ENCODE measurements around the gene SLC7A7. TPM values are rescaled to one million over a fixed set of nuclear protein-coding genes. Genes with fewer than 3 reads are reported as not detected.

SLC7A7 gene
- total and polyA plus RNA-seq, 9 of the 15 experiments (the other 6 are each of a cell fraction or from before 2014, with no cell fraction given): 0.07 to 0.68 (median 0.41) TPM

GRCh38 chr14:22829661-22830442, 14.6 kb upstream of the SLC7A7 start, which contains the start of gene MRPL52:
Gene MRPL52 (plus strand): TSS chr14:22829887. CDS start chr14:22829913, 26 bp downstream.
- Histone ChIP-seq H4K20me1 (replicated peaks; ENCODE audit: control insufficient read depth, insufficient read depth, low read length) (no peaks in the 10 kb centered on the region), H3K9ac (ENCODE audit: insufficient read depth in 1 of 2, low read depth in 2 of 2, low read length in 2 of 2) (peak within 1 kb of the TSS; percentile 96 to 98), H2AFZ (ENCODE audit: low read depth, low read length) (peak within 1 kb of the TSS; percentile 98), H3K4me3 (peak within 1 kb of the TSS; percentile 90), H3K27ac (ENCODE audit: extremely low read depth, low read depth, low read length) (peak within 1 kb of the TSS; percentile 95), H3K4me2 (ENCODE audit: insufficient read depth, low read length) (peak within 1 kb of the TSS; percentile 88), H3K4me1 (replicated peaks in 1 of 2; ENCODE audit: control insufficient read depth in 2 of 2, insufficient read depth in 2 of 2, low read length in 2 of 2) (peaks cover 0 to 6% of the 10 kb centered on the region in 2 experiments; a peak in 4 of 5 replicates), H3K9me3 (replicated peaks; ENCODE audit: control insufficient read depth, insufficient read depth, low read depth, low read length) (no peaks in the 10 kb centered on the region; the same call in 1 of the 2 replicates), H3K79me2 (ENCODE audit: control insufficient read depth, insufficient read depth, low read length) (peaks cover 21% of the 10 kb centered on the region), H3K36me3 (ENCODE audit: control insufficient read depth, insufficient read depth, low read length) (peaks cover 38% of the 10 kb centered on the region), H3K27me3 (ENCODE audit: control insufficient read depth in 2 of 2, insufficient read depth in 2 of 2, low read length in 2 of 2) (no peaks in the 10 kb centered on the region), H3K9me1 (ENCODE audit: control insufficient read depth, insufficient read depth, low read length) (no peaks in the 10 kb centered on the region)
- intact Hi-C loops (cut with micrococcal nuclease): no loop called here
- POLR2A ChIA-PET: interaction anchor here (0.7 to 1.7 kb wide), 14 partner anchors 9 to 127 kb away, joined by 3 to 10 read pairs (median 4); partner anchors contain the start of gene HAUS4
- DNase-seq (ENCODE audit: extremely low read depth in 1 of 4, low spot score in 3 of 4) (peak; percentile 90 to 96 (median 94)), ATAC-seq (peak; percentile 90), FAIRE-seq (peak; percentile 95)
- CTCF ChIA-PET (ENCODE audit: low intra/inter-chr PET ratio): interaction anchor here (0.9 kb wide), 1 partner anchor 12 kb away, joined by 3 read pairs; no protein-coding TSS in a partner anchor
- no TSS peak for BruUV-seq (replicated peaks)
- in situ Hi-C loops (cut with MboI): no loop called here
- WGBS (ENCODE audit: insufficient coverage, low coverage, missing lambda C conversion rate): under 1% methylated on average over 41 of the region's 41 CpGs
- no peak for TF ChIP-seq ETS2 (tag; IDR thresholded peaks at IDR 0.05; ENCODE audit: borderline replicate concordance, poor library complexity, severe bottlenecking)
- peak; percentile 97 for TF ChIP-seq NFRKB (IDR thresholded peaks at IDR 0.05; ENCODE audit: low read depth)
- no peak for TF ChIP-seq NCOA6 (IDR thresholded peaks at IDR 0.05)
- no peak for TF ChIP-seq ZNF511 (CRISPR knock-in tag; IDR thresholded peaks at IDR 0.05)
- TF ChIP-seq E2F5 (CRISPR knock-in tag; IDR thresholded peaks at IDR 0.05): no peak
- no peak for TF ChIP-seq DNMT1 (IDR thresholded peaks at IDR 0.05)
- TF ChIP-seq ETV1 (tag; conservative IDR thresholded peaks at IDR 0.05; ENCODE audit: low read depth): peak; percentile 89
- no peak for TF ChIP-seq THRB (CRISPR knock-in tag; conservative IDR thresholded peaks at IDR 0.05)
- no peak for TF ChIP-seq ELK1 (CRISPR knock-in tag; IDR thresholded peaks at IDR 0.05)
- 0 out of 2 replicates have a peak, but pooled peaks have one; percentile 54 for TF ChIP-seq ELF4 (CRISPR knock-in tag; IDR thresholded peaks at IDR 0.05)
- peak; percentile 51; the same call in 1 of the 2 replicates for TF ChIP-seq SMARCE1 (IDR thresholded peaks at IDR 0.05)
- TF ChIP-seq NFYB (IDR thresholded peaks at IDR 0.05; ENCODE audit: extremely low read depth, insufficient read length): no peak
- TF ChIP-seq SMAD2 (IDR thresholded peaks at IDR 0.05; ENCODE audit: low read depth, low read length): no peak
- TF ChIP-seq CCNT2 (IDR thresholded peaks at IDR 0.05; ENCODE audit: borderline replicate concordance, extremely low read depth, insufficient read length, low read depth, low read length): no peak
